K562 (cell line): ENCODE results near the gene HRH1. TPM values are rescaled to one million over a fixed set of nuclear protein-coding genes. Genes with fewer than 3 reads are reported as not detected.

Source experiments
- ATAC-seq: fragments of 200-7000 bp; cut with Tn5 transposase; 3 replicates; pipeline ENCODE4 v1.9.1; 2020; ENCODE audit warnings: moderate library complexity
- BruUV-seq: library from RNA; stranded (reverse); fragments of 400-500 nt; replicated peaks from 2 replicates; lab custom pipeline; 2021; lab: Mats Ljungman, UMichigan
- CTCF ChIA-PET: fragments of 300-600 bp; formaldehyde crosslinking; extraction: SDS; loops from one replicate; lab custom pipeline; 2021; ENCODE audit warnings: low intra/inter-chr PET ratio; lab: Yijun Ruan, JAX
- POLR2A ChIA-PET: fragments of 300-600, 350-650 bp; sonication (Branson Sonifier 250); formaldehyde crosslinking; extraction: SDS; loops from one replicate; lab custom pipeline; 2021; ENCODE audit warnings: antibody characterized with exemption, inconsistent platforms; lab: Yijun Ruan, JAX
- DNase-seq, 4 experiments: peaks; one replicate each; pipeline versions ENCODE4 v3.0.0 to v3.0.0-alpha.2; 2011 to 2018; ENCODE audit warnings: low spot score in 3 of 4, mixed read lengths in 3 of 4; ENCODE audit errors: extremely low read depth in 1 of 4
- FAIRE-seq: peaks from 2 replicates; lab custom pipeline; 2011; peaks lifted over from hg19 to GRCh38; lab: Jason Lieb, UNC
- H2AFZ ChIP-seq: 2 replicates; pipeline ENCODE4 v1.6.0; 2011; ENCODE audit warnings: low read depth, low read length, control low read depth, inconsistent platforms
- H3K27ac ChIP-seq: fragments of 200-600 bp; 3 replicates; pipeline ENCODE4 v1.8.0; 2011; ENCODE audit warnings: low read depth, mild to moderate bottlenecking, control low read depth, inconsistent platforms, low read length, moderate library complexity, mixed read lengths; ENCODE audit errors: extremely low read depth
- H3K27me3 ChIP-seq, 2 experiments: fragments of 300-600 bp in 1 of 2; 2 replicates in 1 of 2; 3 replicates in 1 of 2; pipeline versions ENCODE4 v1.6.0 to v1.8.0; 2011; ENCODE audit warnings: inconsistent platforms in 2 of 2, low read length in 2 of 2, mild to moderate bottlenecking in 1 of 2, mixed read lengths in 1 of 2, moderate library complexity in 1 of 2; ENCODE audit not compliant: control insufficient read depth in 2 of 2, insufficient read depth in 2 of 2
- H3K36me3 ChIP-seq: fragments of 300-600 bp; 3 replicates; pipeline ENCODE4 v1.8.0; 2011; ENCODE audit warnings: mild to moderate bottlenecking, low read length, inconsistent platforms; ENCODE audit not compliant: control insufficient read depth, insufficient read depth
- H3K4me1 ChIP-seq, 2 experiments: fragments of 200-600 bp in 1 of 2; replicated peaks in 1 of 2; 2 replicates in 1 of 2; 3 replicates in 1 of 2; pipeline versions ENCODE4 v1.5.1 to v1.8.0; 2011; ENCODE audit warnings: inconsistent platforms in 2 of 2, low read length in 2 of 2, mild to moderate bottlenecking in 1 of 2, mixed read lengths in 1 of 2, moderate library complexity in 1 of 2; ENCODE audit not compliant: control insufficient read depth in 2 of 2, insufficient read depth in 2 of 2
- H3K4me2 ChIP-seq: 2 replicates; pipeline ENCODE4 v1.6.1; 2011; ENCODE audit warnings: low read length, control low read depth, inconsistent platforms, mixed read lengths; ENCODE audit not compliant: insufficient read depth
- H3K4me3 ChIP-seq: fragments of 200-600 bp; sonication (generic), shearing (Covaris generic); 2 replicates; pipeline ENCODE4 v1.5.1; 2016; ENCODE audit warnings: control low read depth, inconsistent platforms
- H3K79me2 ChIP-seq: fragments of 200-600 bp; 3 replicates; pipeline ENCODE4 v1.8.0; 2011; ENCODE audit warnings: low read length, inconsistent platforms; ENCODE audit not compliant: control insufficient read depth, insufficient read depth
- H3K9ac ChIP-seq, 2 experiments: 2 replicates each; pipeline versions ENCODE4 v1.6.0 to v1.6.1; 2011; ENCODE audit warnings: low read depth in 2 of 2, low read length in 2 of 2, control low read depth in 1 of 2, inconsistent platforms in 1 of 2, mild to moderate bottlenecking in 1 of 2, mixed read lengths in 1 of 2; ENCODE audit not compliant: insufficient read depth in 1 of 2
- H3K9me1 ChIP-seq: one replicate; pipeline ENCODE4 v1.6.0; 2011; ENCODE audit warnings: inconsistent platforms, mild to moderate bottlenecking, low read length, moderate library complexity; ENCODE audit not compliant: control insufficient read depth, insufficient read depth
- H3K9me3 ChIP-seq: replicated peaks from 2 replicates; pipeline ENCODE4 v1.5.1; 2011; ENCODE audit warnings: low read depth, low read length, inconsistent platforms; ENCODE audit not compliant: control insufficient read depth, insufficient read depth
- H4K20me1 ChIP-seq: replicated peaks from 2 replicates; pipeline ENCODE4 v1.6.1; 2011; ENCODE audit warnings: low read length, inconsistent platforms, mixed read lengths; ENCODE audit not compliant: control insufficient read depth, insufficient read depth
- BMI1 ChIP-seq: fragments of 150-350 bp; IDR thresholded peaks from 2 replicates; pipeline ENCODE4 v1.6.1; 2014; ENCODE audit warnings: low read length
- ELF1 ChIP-seq: fragments of 200-800 bp; sonication (Bioruptor generic); IDR thresholded peaks from 2 replicates; pipeline ENCODE4 v1.6.1; 2016; ENCODE audit warnings: missing genetic modification characterization, missing compliant biosample characterization
- FOXP1 ChIP-seq: sonication (generic); formaldehyde crosslinking; IDR thresholded peaks from 2 replicates; pipeline ENCODE4 v1.8.0; 2022; ENCODE audit warnings: mild to moderate bottlenecking, missing genetic modification reagents
- POLR2G ChIP-seq: fragments of 200-400 bp; formaldehyde crosslinking; IDR thresholded peaks from 2 replicates; pipeline ENCODE4 v1.6.1; 2017; ENCODE audit warnings: low read depth, mild to moderate bottlenecking, antibody characterized with exemption, low read length, moderate library complexity
- RBBP5 ChIP-seq: fragments of 200-600 bp; sonication (generic); IDR thresholded peaks from 2 replicates; pipeline ENCODE4 v1.6.1; 2012; ENCODE audit warnings: borderline replicate concordance, mild to moderate bottlenecking, low read length, control low read depth, inconsistent platforms; ENCODE audit not compliant: insufficient read depth, poor library complexity, severe bottlenecking
- RCOR1 ChIP-seq, 2 experiments: IDR thresholded peaks; 2 replicates each; pipeline ENCODE4 v1.6.1; 2012; ENCODE audit warnings: low read depth in 2 of 2, low read length in 2 of 2, borderline replicate concordance in 1 of 2, improper control_type of control experiment in 1 of 2
- SAP30 ChIP-seq: fragments of 200-600 bp; sonication (generic); IDR thresholded peaks from 2 replicates; pipeline ENCODE4 v1.6.1; 2012; ENCODE audit warnings: borderline replicate concordance, low read depth, mild to moderate bottlenecking, moderate library complexity, low read length, control low read depth, inconsistent platforms; ENCODE audit not compliant: insufficient read depth, poor library complexity, severe bottlenecking
- SIN3A ChIP-seq, 2 experiments: fragments of 150-350 bp in 1 of 2; IDR thresholded peaks; 2 replicates each; pipeline ENCODE4 v1.6.1; 2011 to 2016; ENCODE audit warnings: borderline replicate concordance in 2 of 2, low read depth in 2 of 2, low read length in 2 of 2, mild to moderate bottlenecking in 2 of 2, moderate library complexity in 2 of 2; ENCODE audit not compliant: control insufficient read depth in 1 of 2
- SRF ChIP-seq, 2 experiments: fragments of 250-450, 450-650 bp in 1 of 2; sonication (Bioruptor Pico) in 1 of 2; sonication (generic) in 1 of 2; formaldehyde crosslinking; IDR thresholded peaks; 2 replicates each; pipeline versions ENCODE4 v1.5.0 to v1.5.1; 2020 to 2022; ENCODE audit warnings: mild to moderate bottlenecking in 1 of 2, missing genetic modification reagents in 1 of 2
- STAG1 ChIP-seq: sonication (generic); formaldehyde crosslinking; IDR thresholded peaks from 2 replicates; pipeline ENCODE4 v1.5.0; 2020; ENCODE audit warnings: missing genetic modification reagents, borderline replicate concordance
- TAF7 ChIP-seq: fragments of 450-650 bp; IDR thresholded peaks from 2 replicates; pipeline ENCODE4 v1.6.1; 2016; ENCODE audit warnings: missing genetic modification characterization, missing compliant biosample characterization
- ZBTB26 ChIP-seq: fragments of 450-650 bp; formaldehyde crosslinking; IDR thresholded peaks from 2 replicates; pipeline ENCODE4 v1.4.0; 2022; ENCODE audit warnings: missing genetic modification characterization
- ZNF143 ChIP-seq: sonication (generic); formaldehyde crosslinking; IDR thresholded peaks from 2 replicates; pipeline ENCODE4 v1.9.0; 2022; ENCODE audit warnings: mild to moderate bottlenecking, missing genetic modification reagents
- ZNF212 ChIP-seq: fragments of 450-650 bp; formaldehyde crosslinking; IDR thresholded peaks from 2 replicates; pipeline ENCODE4 v1.4.0; 2020; ENCODE audit warnings: mild to moderate bottlenecking
- ZNF316 ChIP-seq: fragments of 450-650 bp; IDR thresholded peaks from 2 replicates; pipeline ENCODE4 v1.6.1; 2016
- ZNF347 ChIP-seq: fragments of 450-650 bp; formaldehyde crosslinking; IDR thresholded peaks from 2 replicates; pipeline ENCODE4 v1.4.0; 2020; ENCODE audit warnings: low read depth, mild to moderate bottlenecking, moderate library complexity
- ZNF408 ChIP-seq: fragments of 250-450 bp; sonication (Bioruptor Pico); IDR thresholded peaks from 2 replicates; pipeline ENCODE4 v1.4.0; 2020; ENCODE audit warnings: low read depth, mild to moderate bottlenecking, moderate library complexity
- WGBS: fragments of 100-300 bp; shearing (Covaris generic); methylation state at CpG from one replicate; pipeline ENCODE4 v1.1.6; 2016; ENCODE audit warnings: low coverage, mixed read lengths; ENCODE audit not compliant: insufficient coverage; ENCODE audit errors: missing lambda C conversion rate; 5-methylcytosine and 5-hydroxymethylcytosine counted together
- in situ Hi-C: fragments of 300-500 bp; cut with MboI; formaldehyde crosslinking; loops from 4 replicates; pipeline ENCODE4 v1.15.0; 2018; ENCODE audit warnings: inconsistent platforms, mixed read lengths
- intact Hi-C: fragments of 100-400 bp; cut with micrococcal nuclease; formaldehyde crosslinking; loops from 2 replicates; pipeline ENCODE4 v1.14.2; 2022
- polyA plus RNA-seq, 8 experiments: library from polyadenylated mRNA; depleted of rRNA in 4 of 8; stranded (reverse) in 5 of 8; unstranded in 3 of 8; fragments of >200 nt; fragmentation: Nextera tagmentation in 2 of 8; fragmentation: Illumina TruSeq in 1 of 8; extraction: Ambion mirVana in 2 of 8; extraction: Trizol in 1 of 8; gene quantifications; 2 replicates each; pipeline versions ENCODE4 v1.2.1 to v1.2.3, GENCODE V29; 2011 to 2014; ENCODE audit warnings: inconsistent platforms in 1 of 8, missing spikeins in 1 of 8
- total RNA-seq, 7 experiments: library from RNA; depleted of rRNA in 6 of 7; stranded (reverse); fragments of >200 nt in 6 of 7; fragmentation: Illumina TruSeq in 2 of 7; extraction: Trizol in 2 of 7; gene quantifications; 2 replicates each; pipeline versions ENCODE4 v1.2.1 to v1.2.3, GENCODE V29; 2011 to 2021; ENCODE audit warnings: low replicate concordance in 1 of 7
- TF ChIP-seq, protein P1 (sequence below): fragments of 450-650 bp; conservative IDR thresholded peaks from 2 replicates; pipeline ENCODE4 v1.6.1; 2016; ENCODE audit warnings: missing genetic modification characterization, low read depth, mild to moderate bottlenecking, control low read depth, missing compliant biosample characterization

The HRH1 gene
- total and polyA plus RNA-seq, 9 of the 15 experiments (the other 6 are each of a cell fraction or from before 2014, with no cell fraction given) = 0.03 to 0.15 (median 0.06) TPM; not detected in 1

DNA sequence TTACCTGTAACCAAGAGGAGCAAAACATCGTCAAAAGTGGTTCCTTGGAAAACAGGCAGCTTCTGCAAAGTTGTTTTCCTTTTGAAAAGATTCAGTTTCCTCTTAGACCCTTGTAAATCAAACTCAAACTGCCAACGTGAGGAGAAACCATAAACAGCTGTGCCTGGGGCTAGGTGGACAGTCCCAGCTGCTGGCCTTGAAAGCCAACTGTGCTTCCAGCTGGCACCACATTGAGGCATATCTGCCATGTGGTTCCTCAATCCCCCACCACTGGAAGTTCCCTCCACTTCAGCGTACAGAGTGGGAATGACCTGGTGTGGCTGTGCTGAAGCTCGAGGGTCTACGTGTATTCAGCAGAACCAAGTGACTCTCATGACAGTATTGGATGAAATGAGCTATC, 40.9 kb downstream of the HRH1 start:
- Histone ChIP-seq H3K4me1 (no peaks in the 10 kb centered on the region), H3K36me3 (no peaks in the 10 kb centered on the region), H3K9ac (no peak overlapping the region), H3K4me3 (no peak overlapping the region), H3K9me3 (no peaks in the 10 kb centered on the region), H3K79me2 (no peaks in the 10 kb centered on the region), H3K4me2 (no peak overlapping the region), H3K27me3 (peaks cover 25 to 39% of the 10 kb centered on the region in 2 experiments; a peak in 4 of 5 replicates), H3K27ac (no peak overlapping the region), H4K20me1 (peaks cover 4% of the 10 kb centered on the region; the same call in 1 of the 2 replicates), H2AFZ (no peak overlapping the region), H3K9me1 (no peaks in the 10 kb centered on the region)
- in situ Hi-C loops (no loop called here), intact Hi-C loops (no loop called here)
- WGBS = 0% methylated on average over 5 of the region's 5 CpGs
- ChIA-PET POLR2A (interaction anchor here (0.6 to 0.8 kb wide), 3 partner anchors 9 to 320 kb away, joined by 3 read pairs; no protein-coding TSS in a partner anchor), CTCF (interaction anchor here (0.6 kb wide), 1 partner anchor 826 kb away, joined by 3 read pairs; no protein-coding TSS in a partner anchor)
- no TSS peak for BruUV-seq
- DNase-seq (no peak), FAIRE-seq (no peak), ATAC-seq (no peak)
- TF ChIP-seq POLR2G (no peak), ZNF212 (no peak), RCOR1 (IDR thresholded peaks at IDR 0.05; ENCODE audit: borderline replicate concordance in 1 of 2, low read depth in 2 of 2, low read length in 2 of 2) (no peak), FOXP1 (CRISPR knock-in tag) (no peak), ELF1 (tag) (no peak), STAG1 (CRISPR knock-in tag) (no peak), ZNF316 (no peak), ZNF347 (CRISPR knock-in tag) (no peak), SIN3A (IDR thresholded peaks at IDR 0.05; ENCODE audit: borderline replicate concordance in 2 of 2, control insufficient read depth in 1 of 2, low read depth in 2 of 2, low read length in 2 of 2) (no peak), RBBP5 (no peak), SAP30 (no peak), BMI1 (no peak), TAF7 (tag) (no peak), ZNF408 (CRISPR knock-in tag) (no peak), SRF (CRISPR knock-in tag; IDR thresholded peaks at IDR 0.05) (no peak), ZBTB26 (CRISPR knock-in tag) (no peak), ZNF143 (CRISPR knock-in tag) (no peak)
- TF ChIP-seq, protein P1, sequence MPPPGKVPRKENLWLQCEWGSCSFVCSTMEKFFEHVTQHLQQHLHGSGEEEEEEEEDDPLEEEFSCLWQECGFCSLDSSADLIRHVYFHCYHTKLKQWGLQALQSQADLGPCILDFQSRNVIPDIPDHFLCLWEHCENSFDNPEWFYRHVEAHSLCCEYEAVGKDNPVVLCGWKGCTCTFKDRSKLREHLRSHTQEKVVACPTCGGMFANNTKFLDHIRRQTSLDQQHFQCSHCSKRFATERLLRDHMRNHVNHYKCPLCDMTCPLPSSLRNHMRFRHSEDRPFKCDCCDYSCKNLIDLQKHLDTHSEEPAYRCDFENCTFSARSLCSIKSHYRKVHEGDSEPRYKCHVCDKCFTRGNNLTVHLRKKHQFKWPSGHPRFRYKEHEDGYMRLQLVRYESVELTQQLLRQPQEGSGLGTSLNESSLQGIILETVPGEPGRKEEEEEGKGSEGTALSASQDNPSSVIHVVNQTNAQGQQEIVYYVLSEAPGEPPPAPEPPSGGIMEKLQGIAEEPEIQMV = no peak
